BLaER1 treated with 17β-estradiol and CSF1 and Interleukin-3, amounts not matched to agents 10 nM and 100 nM (cell line): ENCODE data around the gene CPT1B.
"Not testable (repeated sequence)": the region's sequence is repeated elsewhere in the genome, so short reads cannot be mapped to it uniquely, and the experiment has no call there.

ENCODE experiments used
- H3K27ac ChIP-seq, 11 experiments: shearing (Covaris generic); formaldehyde crosslinking; 2 replicates each; pipeline ENCODE4 v1.8.1; 2022
- H3K27me3 ChIP-seq, 11 experiments: shearing (Covaris generic); formaldehyde crosslinking; 2 replicates each; pipeline ENCODE4 v1.8.1; 2022
- H3K36me3 ChIP-seq, 11 experiments: shearing (Covaris generic); formaldehyde crosslinking; 2 replicates each; pipeline ENCODE4 v1.8.1; 2022
- H3K4me1 ChIP-seq, 10 experiments: shearing (Covaris generic); formaldehyde crosslinking; 2 replicates each; pipeline ENCODE4 v1.8.1; 2022
- H3K4me2 ChIP-seq, 11 experiments: shearing (Covaris generic); formaldehyde crosslinking; 2 replicates each; pipeline ENCODE4 v1.8.1; 2022
- H3K4me3 ChIP-seq, 10 experiments: shearing (Covaris generic); formaldehyde crosslinking; 2 replicates each; pipeline ENCODE4 v1.8.1; 2022
- H3K9ac ChIP-seq, 11 experiments: shearing (Covaris generic); formaldehyde crosslinking; 2 replicates each; pipeline ENCODE4 v1.8.1; 2022
- H3K9me3 ChIP-seq, 11 experiments: shearing (Covaris generic); formaldehyde crosslinking; replicated peaks in 1 of 11; 2 replicates each; pipeline ENCODE4 v1.8.1; 2022
- H4K20me1 ChIP-seq, 11 experiments: shearing (Covaris generic); formaldehyde crosslinking; 2 replicates each; pipeline ENCODE4 v1.8.1; 2022
- Cebpa-rat ChIP-seq, 11 experiments: shearing (Covaris generic); IDR thresholded peaks; 2 replicates each; pipeline ENCODE4 v1.8.1; 2022

CPT1B gene

GRCh38 chr22:50522208-50522805 is 55.9 kb downstream of the CPT1B start:
- Histone ChIP-seq H3K9ac (0 out of 22 replicates have a peak overlapping the region, but pooled peaks of 1 of the 11 experiments have one; percentile 18), H3K27me3 (no peaks in the 10 kb centered on the region; a peak in 1 of 22 replicates), H3K4me1 (peaks cover 21 to 32% (median 26%) of the 10 kb centered on the region in 10 experiments), H4K20me1 (peaks cover 20 to 62% (median 47%) of the 10 kb centered on the region in 11 experiments), H3K36me3 (peaks cover 61 to 74% (median 72%) of the 10 kb centered on the region in 11 experiments), H3K4me3 (no peak overlapping the region), H3K9me3 (no peaks in the 10 kb centered on the region), H3K27ac (no peak overlapping the region), H3K4me2 (no peak overlapping the region)
- no peak for TF ChIP-seq Cebpa-rat (IDR thresholded peaks at IDR 0.05)

- H3K9ac ChIP-seq = 0 out of 22 replicates have a peak overlapping the region, but pooled peaks of 1 of the 11 experiments have one; percentile 18
- no peaks in the 10 kb centered on the region for H3K9me3 ChIP-seq
- peaks cover 63 to 80% (median 78%) of the 10 kb centered on the region in 11 experiments for H3K36me3 ChIP-seq
- H4K20me1 ChIP-seq = peaks cover 20 to 68% (median 53%) of the 10 kb centered on the region in 11 experiments
- H3K4me2 ChIP-seq = no peak overlapping the region
- H3K27me3 ChIP-seq = no peaks in the 10 kb centered on the region
- TF ChIP-seq Cebpa-rat (IDR thresholded peaks at IDR 0.05) = no peak
- no peak overlapping the region for H3K4me3 ChIP-seq
- H3K4me1 ChIP-seq = peaks cover 18 to 32% (median 23%) of the 10 kb centered on the region in 10 experiments
- H3K27ac ChIP-seq = no peak overlapping the region
Observed at GRCh38 chr22:50521710-50522109, 56.5 kb downstream of the CPT1B start.

- peaks cover 16 to 35% (median 27%) of the 10 kb centered on the region in 10 experiments for H3K4me1 ChIP-seq
- peaks cover 22 to 76% (median 60%) of the 10 kb centered on the region in 11 experiments for H4K20me1 ChIP-seq
- no peak overlapping the region for H3K27ac ChIP-seq
- H3K36me3 ChIP-seq = peaks cover 63 to 88% (median 85%) of the 10 kb centered on the region in 11 experiments
- no peak overlapping the region for H3K9ac ChIP-seq
- no peaks in the 10 kb centered on the region for H3K27me3 ChIP-seq
- H3K4me3 ChIP-seq = no peak overlapping the region
- TF ChIP-seq Cebpa-rat (IDR thresholded peaks at IDR 0.05) = no peak
- no peaks in the 10 kb centered on the region for H3K9me3 ChIP-seq
- H3K4me2 ChIP-seq = no peak overlapping the region
Observed at GRCh38 chr22:50520826-50521453, 57.3 kb downstream of the CPT1B start.

GRCh38 chr22:50520184-50520583 is 58.0 kb downstream of the CPT1B start:
- H3K9ac ChIP-seq, H3K27me3 ChIP-seq, H3K27ac ChIP-seq, H3K4me3 ChIP-seq, H3K4me2 ChIP-seq, H3K9me3 ChIP-seq: not testable (repeated sequence)
- Histone ChIP-seq H3K36me3 (peaks cover 63 to 91% (median 86%) of the 10 kb centered on the region in 11 experiments), H4K20me1 (peaks cover 23 to 83% (median 65%) of the 10 kb centered on the region in 11 experiments), H3K4me1 (peaks cover 16 to 39% (median 30%) of the 10 kb centered on the region in 10 experiments)

GRCh38 chr22:50519151-50519550 is 59.1 kb downstream of the CPT1B start:
- Histone ChIP-seq H3K9me3 (no peaks in the 10 kb centered on the region), H3K9ac (peak overlapping the region in 3 of 11 experiments; percentile 9 to 29 (median 19); a peak in 1 of 22 replicates), H3K4me3 (no peak overlapping the region), H3K27ac (no peak overlapping the region), H3K4me1 (peaks cover 6 to 31% (median 23%) of the 10 kb centered on the region in 10 experiments), H3K4me2 (no peak overlapping the region), H3K27me3 (no peaks in the 10 kb centered on the region), H3K36me3 (peaks cover 61 to 97% (median 91%) of the 10 kb centered on the region in 11 experiments), H4K20me1 (peaks cover 15 to 84% (median 65%) of the 10 kb centered on the region in 11 experiments)
- no peak for TF ChIP-seq Cebpa-rat (IDR thresholded peaks at IDR 0.05)
